Adrenal gland (tissue), 5 donors: Measurements from ENCODE around the gene RAB5B.

ENCODE experiments used
- POLR2A ChIP-seq, 2 donors: fragments of 450-650 bp; IDR thresholded peaks; one replicate each; pipeline ENCODE4 v1.6.1; 2017; ENCODE audit warnings: antibody characterized with exemption in 2 of 2, mild to moderate bottlenecking in 2 of 2, moderate library complexity in 1 of 2
- TF ChIP-seq, protein P1 (sequence below), 6 experiments: fragments of 450-650 bp in 4 of 6; fragments of 200-600 bp in 2 of 6; sonication (generic) in 1 of 6; IDR thresholded peaks; 1 replicate in 5 of 6; 2 replicates in 1 of 6; pipeline versions ENCODE4 v1.5.1 to v1.8.0; 2016 to 2021; ENCODE audit warnings: antibody characterized with exemption in 6 of 6, mild to moderate bottlenecking in 2 of 6, moderate library complexity in 1 of 6
- donor health status: DM: no; HTN: no; CAD: no.

DNA sequence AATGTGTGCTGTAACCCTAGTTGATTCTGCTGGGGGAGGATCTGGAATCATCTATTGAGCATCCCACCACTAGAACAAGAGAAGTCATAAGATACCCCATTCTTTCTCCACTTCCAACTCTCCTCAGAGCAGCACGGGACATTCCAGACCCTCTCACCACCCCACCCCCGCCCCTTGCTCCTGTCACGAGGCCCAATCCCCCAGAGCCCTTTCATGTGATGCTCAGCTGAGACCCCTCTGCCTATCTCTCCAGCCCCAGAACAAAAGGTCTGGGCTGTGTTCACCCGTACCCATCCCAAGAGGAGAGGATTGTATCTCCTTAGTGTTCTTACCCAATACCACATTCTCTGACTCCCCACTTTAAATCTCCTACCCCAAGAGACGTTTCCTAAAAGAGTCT is 8.6 kb upstream of the RAB5B start:
- TF ChIP-seq, protein P1, sequence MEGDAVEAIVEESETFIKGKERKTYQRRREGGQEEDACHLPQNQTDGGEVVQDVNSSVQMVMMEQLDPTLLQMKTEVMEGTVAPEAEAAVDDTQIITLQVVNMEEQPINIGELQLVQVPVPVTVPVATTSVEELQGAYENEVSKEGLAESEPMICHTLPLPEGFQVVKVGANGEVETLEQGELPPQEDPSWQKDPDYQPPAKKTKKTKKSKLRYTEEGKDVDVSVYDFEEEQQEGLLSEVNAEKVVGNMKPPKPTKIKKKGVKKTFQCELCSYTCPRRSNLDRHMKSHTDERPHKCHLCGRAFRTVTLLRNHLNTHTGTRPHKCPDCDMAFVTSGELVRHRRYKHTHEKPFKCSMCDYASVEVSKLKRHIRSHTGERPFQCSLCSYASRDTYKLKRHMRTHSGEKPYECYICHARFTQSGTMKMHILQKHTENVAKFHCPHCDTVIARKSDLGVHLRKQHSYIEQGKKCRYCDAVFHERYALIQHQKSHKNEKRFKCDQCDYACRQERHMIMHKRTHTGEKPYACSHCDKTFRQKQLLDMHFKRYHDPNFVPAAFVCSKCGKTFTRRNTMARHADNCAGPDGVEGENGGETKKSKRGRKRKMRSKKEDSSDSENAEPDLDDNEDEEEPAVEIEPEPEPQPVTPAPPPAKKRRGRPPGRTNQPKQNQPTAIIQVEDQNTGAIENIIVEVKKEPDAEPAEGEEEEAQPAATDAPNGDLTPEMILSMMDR (IDR thresholded peaks at IDR 0.05): no peak
- no peak for TF ChIP-seq POLR2A (IDR thresholded peaks at IDR 0.05)
